Measurements from ENCODE around the gene MYG1.

The MYG1 gene, protein sequence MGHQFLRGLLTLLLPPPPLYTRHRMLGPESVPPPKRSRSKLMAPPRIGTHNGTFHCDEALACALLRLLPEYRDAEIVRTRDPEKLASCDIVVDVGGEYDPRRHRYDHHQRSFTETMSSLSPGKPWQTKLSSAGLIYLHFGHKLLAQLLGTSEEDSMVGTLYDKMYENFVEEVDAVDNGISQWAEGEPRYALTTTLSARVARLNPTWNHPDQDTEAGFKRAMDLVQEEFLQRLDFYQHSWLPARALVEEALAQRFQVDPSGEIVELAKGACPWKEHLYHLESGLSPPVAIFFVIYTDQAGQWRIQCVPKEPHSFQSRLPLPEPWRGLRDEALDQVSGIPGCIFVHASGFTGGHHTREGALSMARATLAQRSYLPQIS

DNA sequence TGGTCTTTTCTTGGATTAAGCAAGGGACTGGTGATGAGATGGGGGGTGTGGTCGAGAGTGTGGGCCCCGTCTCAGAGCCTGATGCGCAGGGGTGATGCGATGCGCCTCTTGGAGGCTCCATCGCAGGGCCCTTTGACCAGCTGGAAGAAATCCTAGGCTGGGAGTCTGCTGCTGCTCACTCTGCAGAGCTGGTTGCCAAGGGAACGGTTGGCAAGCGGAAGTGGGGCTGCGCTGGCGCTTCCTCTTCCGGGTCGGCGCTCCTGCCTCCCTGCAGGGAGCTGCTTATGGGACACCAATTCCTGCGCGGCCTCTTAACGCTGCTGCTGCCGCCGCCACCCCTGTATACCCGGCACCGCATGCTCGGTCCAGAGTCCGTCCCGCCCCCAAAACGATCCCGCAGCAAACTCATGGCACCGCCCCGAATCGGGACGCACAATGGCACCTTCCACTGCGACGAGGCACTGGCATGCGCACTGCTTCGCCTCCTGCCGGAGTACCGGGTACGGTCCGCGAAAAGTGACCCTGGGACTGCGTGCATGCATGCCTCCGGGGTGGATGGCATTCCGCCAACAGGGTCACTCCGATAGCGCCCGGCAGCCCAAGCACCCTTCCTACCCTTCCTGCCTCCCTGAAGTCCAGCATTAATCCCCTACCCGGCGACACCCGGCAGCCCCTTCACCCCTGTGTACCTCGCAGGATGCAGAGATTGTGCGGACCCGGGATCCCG is at the start of gene MYG1:
MYG1 (plus strand) TSS at position 242 of the 727 bp plus-strand sequence; CDS start at position 285, 43 bp downstream.
- peak; percentile 68 to 80 for DNase-seq

DNA sequence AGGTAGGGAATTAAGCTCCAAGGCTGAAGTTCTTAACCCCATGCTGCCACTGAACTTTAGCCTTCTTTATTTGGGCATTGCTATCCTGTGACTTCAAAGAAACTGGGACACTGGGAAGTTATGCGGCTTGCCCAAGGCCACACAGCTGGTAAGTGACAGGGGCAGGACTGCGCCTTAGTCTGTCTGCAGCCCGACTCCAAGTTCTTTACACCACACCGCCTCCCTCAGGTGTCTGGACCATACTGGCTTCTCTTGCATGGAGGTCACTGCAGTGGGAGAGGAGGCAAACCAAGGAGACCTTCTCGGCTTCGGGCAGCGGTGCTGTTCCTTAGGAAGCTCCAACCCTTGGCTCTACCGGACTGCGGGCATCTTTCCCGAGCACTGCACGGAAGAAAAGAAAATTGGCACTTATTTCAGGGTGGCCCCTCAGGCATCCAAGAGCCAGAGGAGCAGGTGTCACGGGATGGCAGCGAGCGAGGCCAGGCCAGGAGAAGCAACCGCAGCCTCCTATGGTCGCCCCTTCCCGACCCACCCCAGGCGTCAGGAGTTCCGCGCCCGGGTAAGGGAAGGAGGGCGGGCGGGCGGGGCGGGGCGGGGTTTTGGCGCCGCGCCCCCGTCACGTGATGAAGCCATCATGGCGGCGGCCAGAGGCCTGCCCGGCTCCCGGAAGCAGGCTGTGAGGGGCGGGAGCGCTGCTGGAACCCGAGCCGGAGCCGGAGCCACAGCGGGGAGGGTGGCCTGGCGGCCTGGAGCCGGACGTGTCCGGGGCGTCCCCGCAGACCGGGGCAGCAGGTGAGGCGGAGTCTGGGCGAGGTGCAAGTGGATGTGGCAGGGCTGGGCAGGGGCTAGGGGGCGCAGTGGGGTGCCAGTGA is 47.8 kb upstream of the MYG1 start:
- peak; percentile 19 to 64 for DNase-seq

DNA sequence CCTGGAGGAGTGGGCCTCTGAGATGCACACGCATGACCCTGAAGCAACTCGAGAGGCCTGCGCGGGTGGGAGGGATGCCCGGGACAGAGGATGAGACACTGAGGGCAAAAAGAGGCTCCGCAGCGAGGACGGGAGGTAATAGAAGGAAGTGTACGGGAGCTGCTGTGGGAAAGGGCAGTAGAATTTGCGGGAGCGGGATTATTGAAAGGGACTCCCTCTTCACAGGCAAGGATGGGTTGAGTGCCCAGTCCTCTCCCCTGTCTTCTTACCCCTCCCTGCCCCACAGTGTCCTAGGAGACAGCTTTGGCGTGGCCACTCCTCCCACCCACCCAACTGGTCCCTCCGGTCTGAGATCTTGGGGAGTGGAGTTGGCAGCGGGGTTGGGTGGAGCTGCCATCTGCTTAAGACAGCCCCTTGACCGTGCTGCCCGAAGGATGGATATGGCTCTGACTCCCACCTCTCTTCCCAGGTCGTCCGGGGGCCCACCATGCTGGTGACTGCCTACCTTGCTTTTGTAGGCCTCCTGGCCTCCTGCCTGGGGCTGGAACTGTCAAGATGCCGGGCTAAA is 47.1 kb upstream of the MYG1 start:
- DNase-seq: no peak

DNA sequence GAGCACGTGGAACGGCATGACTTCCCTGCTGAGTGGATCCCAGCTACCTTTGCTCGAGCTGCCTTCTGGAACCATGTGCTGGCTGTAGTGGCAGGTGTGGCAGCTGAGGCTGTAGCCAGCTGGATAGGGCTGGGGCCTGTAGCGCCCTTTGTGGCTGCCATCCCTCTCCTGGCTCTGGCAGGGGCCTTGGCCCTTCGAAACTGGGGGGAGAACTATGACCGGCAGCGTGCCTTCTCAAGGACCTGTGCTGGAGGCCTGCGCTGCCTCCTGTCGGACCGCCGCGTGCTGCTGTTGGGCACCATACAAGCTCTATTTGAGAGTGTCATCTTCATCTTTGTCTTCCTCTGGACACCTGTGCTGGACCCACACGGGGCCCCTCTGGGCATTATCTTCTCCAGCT is 46.2 kb upstream of the MYG1 start:
- no peak for DNase-seq

DNA sequence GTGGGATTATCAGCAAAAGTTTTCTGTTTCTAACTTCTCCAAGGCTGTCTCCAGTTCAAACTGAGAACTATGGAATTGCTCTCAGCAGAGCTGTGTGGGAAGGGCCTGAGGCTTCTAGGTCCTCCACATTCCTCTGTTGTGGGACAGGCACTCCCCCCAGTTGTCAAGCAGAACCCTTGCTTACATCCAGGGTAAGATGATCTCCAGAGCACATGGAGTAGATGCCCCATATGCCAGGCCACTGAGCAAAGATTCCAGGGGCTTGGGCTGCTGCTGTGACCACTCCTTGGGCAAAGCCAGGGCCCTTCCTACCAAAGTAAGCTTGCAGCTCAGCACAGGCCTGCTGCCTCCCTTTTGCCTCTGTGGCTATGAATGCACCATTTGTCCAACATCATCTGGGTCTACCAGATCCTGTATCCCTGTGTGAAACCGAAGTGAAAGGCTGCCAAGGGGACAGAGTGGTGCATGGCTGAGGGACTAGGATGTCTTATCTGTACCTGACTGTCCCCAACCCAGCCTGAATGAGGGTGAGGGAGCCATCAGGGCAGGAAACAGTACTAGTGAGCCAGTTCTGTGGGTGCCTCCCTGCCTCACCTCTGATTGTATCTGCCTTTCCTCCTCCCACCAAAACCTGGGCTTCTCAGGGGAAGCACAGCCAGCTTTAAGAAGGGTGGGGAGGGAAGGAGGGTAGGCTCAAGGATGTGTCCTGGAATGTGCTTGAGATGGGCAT is 44.5 kb upstream of the MYG1 start:
- DNase-seq: no peak

DNA sequence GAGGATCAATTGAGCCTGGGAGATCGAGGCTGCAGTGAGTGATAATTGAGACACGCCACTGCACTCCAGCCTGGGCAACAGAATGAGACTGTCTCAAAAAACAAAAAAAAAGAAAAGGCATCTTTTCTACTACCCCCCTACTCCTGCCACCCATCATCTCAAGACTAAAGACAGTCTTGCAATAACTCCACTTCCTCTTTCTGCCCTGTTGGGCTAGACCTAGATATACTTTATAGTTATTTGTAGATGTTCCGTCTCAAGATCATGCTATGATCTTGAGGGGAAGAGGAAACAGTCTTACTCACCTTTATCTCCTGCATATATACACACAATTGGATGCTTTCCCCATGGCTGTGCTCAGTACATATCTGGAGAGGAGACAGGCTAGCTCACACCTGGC is 43.5 kb upstream of the MYG1 start:
- DNase-seq: peak in 1 of 2 donors; percentile 83

DNA sequence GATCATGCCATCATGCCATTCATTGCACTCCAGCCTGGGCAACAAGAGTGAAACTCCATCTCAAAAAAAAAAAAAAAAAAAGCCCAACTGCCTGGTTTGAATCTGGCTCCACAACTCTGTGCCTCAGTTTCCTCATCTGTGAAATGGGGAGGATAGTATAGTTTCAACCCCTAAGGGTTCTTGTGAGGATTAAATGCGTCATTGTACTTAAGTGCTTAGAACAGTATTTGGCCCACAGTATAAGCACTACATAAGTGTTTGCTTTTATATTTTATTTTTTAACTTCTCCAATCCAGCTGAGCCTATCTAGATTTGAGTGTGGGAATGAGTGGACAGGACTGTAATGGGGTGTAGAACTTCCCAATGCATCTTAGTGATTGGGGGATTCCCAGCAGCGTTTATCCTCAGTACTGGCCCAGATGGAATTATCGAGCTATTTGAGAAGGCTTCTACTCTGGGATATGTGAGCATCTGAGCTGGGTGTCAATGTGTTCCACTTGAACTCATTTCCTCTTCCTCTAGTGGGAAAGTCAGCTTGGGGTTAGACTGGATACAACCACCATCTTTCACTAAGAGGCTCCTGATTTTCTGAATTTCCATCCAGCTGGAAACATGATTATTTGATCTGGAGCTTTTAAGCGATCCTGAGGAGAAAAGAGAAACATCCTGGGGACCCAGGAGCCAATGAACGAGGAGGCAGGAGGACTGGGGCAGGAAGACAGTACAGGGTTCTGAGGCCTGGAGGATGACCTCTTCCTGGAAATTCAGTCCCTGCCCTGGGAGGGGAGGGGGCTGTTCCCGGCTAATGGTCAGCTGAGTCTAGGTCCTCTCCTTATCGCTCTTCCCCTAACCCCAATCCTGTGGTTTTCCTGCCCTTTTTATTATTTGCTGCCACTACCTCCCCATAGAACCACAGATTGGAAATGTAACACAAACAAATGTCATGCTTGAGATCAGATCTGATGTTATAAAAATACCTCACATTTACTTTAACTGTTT is 40.7 kb upstream of the MYG1 start:
- DNase-seq: no peak

DNA sequence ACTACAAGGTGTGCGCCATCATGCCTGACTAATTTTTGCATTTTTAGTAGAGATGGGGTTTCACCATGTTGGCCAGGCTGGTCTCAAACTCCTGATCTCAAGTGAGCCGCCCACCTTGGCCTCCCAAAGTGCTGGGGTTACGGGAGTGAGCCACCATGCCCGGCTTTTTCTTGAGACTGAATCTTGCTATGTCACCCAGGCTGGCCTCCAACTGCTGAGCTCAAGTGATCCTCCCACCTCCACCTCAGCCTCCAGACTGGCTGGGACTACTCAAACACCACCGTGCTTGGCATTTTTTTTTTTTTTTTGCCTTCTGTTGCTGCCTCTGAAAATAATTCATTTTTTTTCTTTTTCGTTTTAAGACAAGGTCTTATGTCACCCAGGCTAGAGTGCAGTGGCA is 39.6 kb upstream of the MYG1 start:
- DNase-seq: no peak

DNA sequence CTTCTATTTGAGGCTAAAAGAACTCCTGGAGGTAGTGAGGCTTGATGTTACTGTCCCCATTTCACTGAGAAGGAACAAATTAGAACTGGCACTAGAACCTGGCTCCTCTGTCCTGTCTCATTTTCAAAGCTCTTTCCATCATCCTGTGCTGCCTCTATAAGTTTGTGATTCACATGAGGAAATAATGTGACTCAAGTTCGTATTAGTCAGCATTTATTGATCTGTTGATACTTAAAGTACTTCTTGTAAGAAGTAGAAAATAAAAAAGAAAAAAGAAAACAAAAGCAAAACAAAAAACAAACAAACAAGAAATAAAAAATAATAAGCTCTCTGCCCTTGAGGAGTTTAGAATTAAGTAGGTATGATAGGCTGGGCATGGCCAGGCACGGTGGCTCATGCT is 33.7 kb upstream of the MYG1 start:
- no peak for DNase-seq

DNA sequence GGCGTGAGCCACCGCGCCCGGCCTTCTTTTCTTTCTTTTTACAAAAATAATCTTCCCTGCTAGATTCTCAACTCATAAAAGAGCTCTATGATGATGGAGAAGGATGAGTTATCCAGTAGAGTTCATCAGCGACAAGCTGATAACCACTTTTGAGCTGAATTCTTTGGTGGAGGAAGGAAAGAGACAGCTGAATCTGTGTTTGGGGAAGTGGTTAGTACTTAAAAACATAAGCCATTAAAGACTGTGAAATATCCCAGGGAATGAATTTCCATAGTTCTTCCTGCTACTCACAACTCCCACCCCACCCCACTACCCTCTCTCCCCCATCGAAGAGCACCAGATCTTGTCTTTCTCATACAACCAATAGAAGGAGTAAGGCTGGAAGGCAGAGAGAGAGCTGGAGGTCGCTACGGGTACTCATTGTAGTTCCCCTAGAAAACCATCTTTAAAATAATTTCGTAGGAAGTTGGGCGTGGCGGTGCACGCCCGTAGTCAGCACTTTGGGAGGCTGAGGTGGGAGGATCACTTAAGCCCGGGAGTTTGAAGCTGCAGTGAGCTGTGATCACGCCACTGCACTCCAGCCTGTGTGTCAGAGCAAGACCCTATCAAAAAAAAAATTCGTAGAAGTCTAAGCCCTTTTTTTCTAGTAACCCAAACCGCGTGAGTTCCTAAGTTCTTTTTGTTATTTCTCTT is 32.0 kb upstream of the MYG1 start:
- DNase-seq: peak; percentile 15 to 34

DNA sequence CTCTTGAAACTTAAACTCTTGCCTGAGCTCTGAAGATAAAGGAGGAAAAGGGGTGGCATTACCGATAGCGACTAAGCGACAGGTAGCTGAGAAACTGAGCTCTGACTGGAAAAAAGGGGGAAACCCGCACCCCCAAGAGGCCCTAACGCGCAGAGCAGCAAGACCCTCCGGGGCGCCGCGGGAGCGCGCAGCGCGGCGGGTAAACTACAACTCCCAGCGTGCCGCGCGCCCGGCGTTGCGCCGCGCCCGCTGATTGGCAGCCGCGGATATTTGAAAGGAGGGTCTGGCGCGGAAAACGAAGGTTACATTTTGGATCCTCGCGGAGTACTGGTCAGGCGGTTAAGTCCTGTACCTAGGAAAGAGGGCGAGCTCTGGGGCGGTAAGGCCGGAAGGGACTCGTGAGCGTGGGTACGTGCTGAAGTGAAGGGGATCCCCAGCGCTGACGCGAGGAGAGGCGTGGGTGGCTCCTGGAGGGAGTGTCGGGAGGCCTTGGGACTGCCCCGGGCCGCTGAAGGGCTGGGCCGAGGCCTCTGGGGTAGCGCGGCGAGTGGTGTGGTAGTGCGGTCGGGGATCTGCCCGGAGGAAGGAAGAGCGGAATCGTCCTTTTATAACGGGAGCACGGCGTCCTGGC is 31.4 kb upstream of the MYG1 start, which contains the start of gene ESPL1:
ESPL1 (plus strand) TSS at position 301 of the 631 bp plus-strand sequence. CDS start 468 bp downstream, outside the sequence.
- DNase-seq: peak; percentile 51 to 69

DNA sequence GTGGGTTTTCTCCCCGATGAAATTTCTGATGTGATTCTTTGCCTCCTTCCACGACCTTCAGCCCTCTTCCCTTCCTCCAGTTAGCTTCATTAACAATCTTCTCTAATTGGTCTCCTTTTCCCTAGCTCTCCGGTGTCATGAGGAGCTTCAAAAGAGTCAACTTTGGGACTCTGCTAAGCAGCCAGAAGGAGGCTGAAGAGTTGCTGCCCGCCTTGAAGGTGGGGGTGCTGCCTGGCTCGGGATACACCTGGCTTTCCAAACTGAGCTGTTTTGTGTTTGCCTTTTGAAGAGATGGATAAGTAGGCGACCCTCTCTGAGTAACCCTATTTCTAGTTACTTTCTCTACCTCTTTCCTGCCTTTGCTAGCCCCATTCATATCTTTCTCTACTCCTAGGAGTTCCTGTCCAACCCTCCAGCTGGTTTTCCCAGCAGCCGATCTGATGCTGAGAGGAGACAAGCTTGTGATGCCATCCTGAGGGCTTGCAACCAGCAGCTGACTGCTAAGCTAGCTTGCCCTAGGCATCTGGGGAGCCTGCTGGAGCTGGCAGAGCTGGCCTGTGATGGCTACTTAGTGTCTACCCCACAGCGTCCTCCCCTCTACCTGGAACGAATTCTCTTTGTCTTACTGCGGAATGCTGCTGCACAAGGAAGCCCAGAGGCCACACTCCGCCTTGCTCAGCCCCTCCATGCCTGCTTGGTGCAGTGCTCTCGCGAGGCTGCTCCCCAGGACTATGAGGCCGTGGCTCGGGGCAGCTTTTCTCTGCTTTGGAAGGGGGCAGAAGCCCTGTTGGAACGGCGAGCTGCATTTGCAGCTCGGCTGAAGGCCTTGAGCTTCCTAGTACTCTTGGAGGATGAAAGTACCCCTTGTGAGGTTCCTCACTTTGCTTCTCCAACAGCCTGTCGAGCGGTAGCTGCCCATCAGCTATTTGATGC is 30.6 kb upstream of the MYG1 start:
- no peak for DNase-seq

DNA sequence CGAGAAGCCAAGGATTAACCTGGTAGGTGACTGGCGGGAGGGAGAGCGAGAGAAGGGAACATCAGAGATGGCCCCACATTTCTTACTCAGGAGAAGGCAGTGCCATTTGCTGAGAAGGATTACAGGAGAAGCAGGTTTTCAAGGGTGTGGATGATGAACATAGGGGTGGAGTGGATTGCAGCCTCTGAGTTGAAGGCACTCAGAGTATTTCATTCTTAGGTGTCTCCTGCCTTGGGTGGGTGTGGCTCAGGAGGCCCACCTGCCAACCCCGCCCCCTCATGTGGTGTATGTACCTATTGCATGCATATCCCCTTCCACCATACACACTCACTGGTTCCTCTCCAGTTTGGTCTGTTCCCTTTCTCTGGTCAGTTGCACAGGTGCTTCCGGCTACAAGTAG is 25.1 kb upstream of the MYG1 start:
- DNase-seq: no peak

DNA sequence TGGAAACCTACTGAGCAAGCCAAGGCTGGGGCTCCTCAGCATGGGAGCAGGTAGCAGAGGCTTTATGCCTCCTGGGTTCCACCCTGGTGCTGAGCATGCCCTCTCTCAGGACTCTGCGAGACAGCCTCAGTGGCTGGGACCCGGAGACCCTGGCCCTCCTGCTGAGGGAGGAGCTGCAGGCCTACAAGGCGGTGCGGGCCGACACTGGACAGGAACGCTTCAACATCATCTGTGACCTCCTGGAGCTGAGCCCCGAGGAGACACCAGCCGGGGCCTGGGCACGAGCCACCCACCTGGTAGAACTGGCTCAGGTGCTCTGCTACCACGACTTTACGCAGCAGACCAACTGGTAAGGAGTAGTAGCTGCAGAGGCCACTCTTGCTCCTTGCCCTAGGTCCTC is 23.0 kb upstream of the MYG1 start:
- no peak for DNase-seq

DNA sequence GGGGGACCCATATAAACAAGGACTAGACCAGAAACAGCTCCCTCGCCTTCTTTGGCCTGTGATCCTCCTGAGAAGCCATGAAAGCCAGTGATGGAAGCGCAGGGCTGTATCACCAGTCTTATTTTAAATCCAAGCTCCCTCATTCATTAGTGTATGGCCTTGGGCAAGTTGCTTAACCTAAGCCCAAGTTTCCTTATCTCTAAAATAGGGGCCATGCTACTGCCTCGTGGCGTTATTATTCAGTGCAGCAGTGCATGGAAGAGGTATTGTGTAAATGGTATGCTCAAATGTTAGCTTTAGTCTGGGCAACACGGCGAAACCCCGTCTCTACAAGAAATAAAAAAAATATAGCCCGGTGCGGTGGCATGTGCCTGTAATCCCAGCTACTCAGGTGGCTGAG is 21.5 kb upstream of the MYG1 start:
- DNase-seq: no peak

DNA sequence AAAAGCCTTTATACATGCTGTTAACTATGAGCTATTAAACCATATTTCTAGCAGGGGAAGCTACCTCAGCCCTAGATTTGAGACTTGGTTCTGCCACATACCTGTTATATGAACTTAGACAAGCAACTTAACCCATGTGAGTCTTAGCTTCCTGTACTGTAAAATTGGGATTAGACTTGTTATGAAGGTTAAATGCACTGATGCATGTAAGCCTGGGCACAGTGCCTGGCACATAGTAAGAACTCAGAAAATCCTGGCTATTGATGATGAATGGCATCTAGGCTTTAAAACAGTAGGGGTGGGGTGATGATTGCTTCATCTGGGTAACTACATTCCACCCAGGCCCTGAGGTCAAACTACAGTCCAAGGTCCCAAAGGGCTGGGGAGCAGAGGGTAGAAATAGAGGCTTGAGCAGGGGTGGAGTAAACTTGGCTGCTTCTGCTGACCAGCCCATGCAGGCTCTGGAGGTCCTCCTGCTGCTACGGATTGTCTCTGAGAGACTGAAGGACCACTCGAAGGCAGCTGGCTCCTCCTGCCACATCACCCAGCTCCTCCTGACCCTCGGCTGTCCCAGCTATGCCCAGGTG is 20.1 kb upstream of the MYG1 start:
- no peak for DNase-seq

DNA sequence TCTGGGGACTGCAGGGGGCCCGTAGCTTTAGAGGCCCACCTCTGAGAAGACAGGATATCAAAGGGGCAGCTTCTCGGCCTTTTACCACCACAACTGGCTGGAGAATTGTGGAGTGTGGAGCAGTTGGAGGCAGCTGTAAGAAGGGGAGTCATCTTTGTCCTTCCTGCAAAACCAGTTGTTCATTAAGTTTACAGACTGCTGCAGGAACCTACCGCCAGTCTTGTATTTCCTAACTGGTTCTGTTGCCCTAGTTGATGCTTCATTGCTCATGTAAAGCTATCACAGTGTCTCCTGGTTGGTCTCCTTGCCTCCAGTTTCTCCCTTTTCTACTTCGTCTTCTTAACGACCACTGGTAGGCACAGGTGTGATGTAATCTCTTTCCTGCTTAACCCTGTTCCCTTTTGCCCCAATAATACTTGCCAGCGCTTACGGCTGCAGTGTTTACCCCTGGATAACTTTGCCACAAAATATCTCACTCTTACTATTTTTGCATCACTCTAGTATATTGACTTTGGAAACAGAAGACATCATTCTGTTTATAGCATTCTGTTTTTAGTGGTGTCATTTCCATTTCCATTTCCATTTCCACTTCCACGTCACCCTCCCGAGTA is 19.5 kb upstream of the MYG1 start:
- DNase-seq: no peak

DNA sequence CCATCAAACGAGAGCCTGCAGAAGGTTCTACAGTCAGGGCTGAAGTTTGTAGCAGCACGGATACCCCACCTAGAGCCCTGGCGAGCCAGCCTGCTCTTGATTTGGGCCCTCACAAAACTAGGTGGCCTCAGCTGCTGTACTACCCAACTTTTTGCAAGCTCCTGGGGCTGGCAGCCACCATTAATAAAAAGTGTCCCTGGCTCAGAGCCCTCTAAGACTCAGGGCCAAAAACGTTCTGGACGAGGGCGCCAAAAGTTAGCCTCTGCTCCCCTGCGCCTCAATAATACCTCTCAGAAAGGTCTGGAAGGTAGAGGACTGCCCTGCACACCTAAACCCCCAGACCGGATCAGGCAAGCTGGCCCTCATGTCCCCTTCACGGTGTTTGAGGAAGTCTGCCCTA is 13.0 kb upstream of the MYG1 start:
- DNase-seq: no peak
